ENCODE results near the gene SMC3.

Gene SMC3

GRCh38 chr10:110643653-110644597 is 76.4 kb downstream of the SMC3 start, which contains the start of gene RBM20:
Gene RBM20, plus strand, starts transcription at chr10:110644336. Its CDS starts 119 bp downstream, at chr10:110644455.
- in situ Hi-C loops (cut with MboI; ENCODE audit: low sequenced_read_pairs), result no loop called here

DNA sequence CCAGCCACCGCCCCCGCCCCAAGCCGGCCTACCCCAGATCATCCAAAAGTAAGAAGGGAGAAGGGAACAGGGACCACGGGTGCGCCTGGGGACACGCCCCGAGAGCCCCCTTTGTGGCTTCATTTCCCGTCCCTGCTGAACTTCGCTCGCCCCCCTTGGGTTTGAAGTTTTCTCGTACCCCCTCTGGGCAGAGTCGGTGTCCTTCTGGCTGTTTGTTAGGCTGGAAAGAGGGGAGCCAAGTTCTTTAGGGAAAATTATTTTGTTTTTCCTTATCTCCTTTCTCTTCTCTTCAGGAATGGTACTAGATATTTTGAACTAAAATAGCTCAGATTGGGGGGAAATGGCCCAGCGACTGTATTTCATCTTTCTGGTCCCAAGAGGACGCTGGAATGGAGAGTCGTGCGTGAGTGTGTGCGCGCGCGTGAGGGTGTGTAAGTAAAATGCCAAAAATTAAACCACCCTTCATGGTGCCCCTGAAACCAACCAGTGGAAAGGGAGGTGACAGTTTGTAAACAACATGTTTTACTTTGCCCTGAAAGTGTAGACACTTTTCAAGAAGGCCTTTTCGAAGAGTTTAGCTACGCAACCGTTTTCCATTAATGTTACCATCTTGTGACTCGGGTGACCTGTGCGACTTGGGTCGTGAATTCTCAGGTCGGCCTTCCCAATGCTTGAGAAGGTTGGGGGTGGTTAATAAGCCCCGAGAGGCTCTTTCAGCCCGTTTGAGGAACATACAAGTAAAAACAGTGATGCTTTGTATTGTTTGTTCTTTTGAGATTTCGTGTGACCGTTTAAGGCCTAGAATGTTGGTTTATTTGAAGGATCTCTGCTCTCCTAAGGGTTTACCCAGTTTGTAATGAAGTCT is 77.3 kb downstream of the SMC3 start:
- in situ Hi-C loops (cut with MboI; ENCODE audit: low sequenced_read_pairs), result no loop called here

- in situ Hi-C loops (cut with MboI; ENCODE audit: low sequenced_read_pairs), result no loop called here
These were observed 79.1 kb downstream of the SMC3 start for GRCh38 chr10:110646417-110647135.

- in situ Hi-C loops (cut with MboI; ENCODE audit: low sequenced_read_pairs), result no loop called here
These were observed 79.6 kb downstream of the SMC3 start for GRCh38 chr10:110647136-110647430.

DNA sequence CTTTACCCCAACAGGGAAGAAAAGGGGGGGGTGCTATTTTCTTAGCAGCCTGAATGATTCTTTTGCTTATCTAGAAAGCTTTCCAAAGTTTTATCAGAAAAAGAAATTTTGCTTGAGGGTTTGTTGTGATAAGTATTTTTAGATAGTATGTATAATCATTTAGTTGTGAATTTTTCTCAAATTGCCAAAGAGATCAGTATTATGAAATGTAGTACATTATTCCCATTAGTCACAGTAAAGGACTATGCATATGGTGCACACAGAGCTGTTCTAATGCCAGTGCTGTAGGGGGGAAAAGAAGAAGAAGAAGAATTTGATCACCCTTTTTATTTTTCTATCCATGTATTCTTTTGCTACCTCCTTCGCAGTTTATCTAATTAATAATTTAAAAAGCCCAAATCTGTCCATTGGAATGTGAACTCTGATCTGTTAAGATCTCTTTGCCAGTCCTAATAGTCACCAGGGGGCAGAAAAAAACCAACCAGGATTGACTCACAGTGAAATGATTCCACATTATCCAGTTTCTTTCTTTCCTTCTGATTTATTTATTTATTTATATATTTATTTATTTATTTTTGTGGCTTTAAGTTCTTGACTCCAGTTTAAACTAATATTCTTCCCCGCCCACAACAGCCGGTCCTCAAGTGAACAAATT is 81.3 kb downstream of the SMC3 start:
- in situ Hi-C loops (cut with MboI; ENCODE audit: low sequenced_read_pairs), result no loop called here

GRCh38 chr10:110649347-110650264 is 82.1 kb downstream of the SMC3 start:
- in situ Hi-C loops (cut with MboI; ENCODE audit: low sequenced_read_pairs), result no loop called here

- in situ Hi-C loops (cut with MboI; ENCODE audit: low sequenced_read_pairs), result no loop called here
These were observed 82.8 kb downstream of the SMC3 start for GRCh38 chr10:110650265-110650668.

- in situ Hi-C loops (cut with MboI; ENCODE audit: low sequenced_read_pairs), result no loop called here
These were observed 83.8 kb downstream of the SMC3 start for GRCh38 chr10:110651044-110651958.

DNA sequence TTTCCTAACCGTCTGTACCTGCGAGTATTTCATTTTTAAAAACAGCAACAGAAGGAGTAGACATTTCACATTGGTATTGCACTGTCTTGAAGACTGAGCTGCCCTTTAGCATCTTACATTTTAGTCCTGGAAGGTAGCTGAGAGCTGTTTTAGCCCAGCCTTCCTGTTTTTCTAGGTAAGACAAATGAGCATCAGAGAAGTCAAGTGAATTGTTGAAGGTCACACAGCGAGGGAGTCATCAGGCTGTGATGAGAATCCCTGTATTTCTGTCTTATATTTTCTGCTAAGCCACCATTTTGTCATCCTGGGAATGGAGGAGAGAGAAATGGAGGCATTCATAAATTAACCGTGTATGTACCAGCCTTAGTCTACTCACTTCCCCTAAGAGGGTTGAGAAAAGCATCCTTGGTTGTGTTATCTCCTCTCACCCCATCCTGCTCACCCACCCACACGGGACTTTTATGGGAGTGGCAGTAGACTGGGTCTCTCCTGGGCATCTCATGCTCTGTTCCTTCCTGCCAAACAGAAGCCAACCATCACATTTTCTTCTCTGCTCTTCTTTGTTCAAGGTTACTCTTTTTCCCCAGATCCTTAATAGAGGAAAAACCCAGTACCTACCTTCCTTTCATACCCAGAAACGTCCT is 85.1 kb downstream of the SMC3 start:
- in situ Hi-C loops (cut with MboI; ENCODE audit: low sequenced_read_pairs), result no loop called here

Data from hTERT RPE-1 (cell line).